GM23338 (cell line): ENCODE measurements around the gene MACROD1.

ENCODE experiments used
- CREB1 ChIP-seq: fragments of 250-450 bp; sonication (Bioruptor Pico); IDR thresholded peaks from 2 replicates; pipeline ENCODE4 v1.5.0; 2020; ENCODE audit warnings: low read depth, mild to moderate bottlenecking, moderate library complexity
- CTCF ChIP-seq, 2 experiments: fragments of 200-600 bp in 1 of 2; sonication (generic) in 1 of 2; conservative IDR thresholded peaks; 2 replicates each; pipeline versions ENCODE4 v1.5.1 to v1.6.1; 2016 to 2017; ENCODE audit warnings: antibody characterized with exemption in 2 of 2, low read depth in 2 of 2, mild to moderate bottlenecking in 2 of 2, moderate library complexity in 1 of 2
- ETS1 ChIP-seq: IDR thresholded peaks from 2 replicates; pipeline ENCODE4 v1.6.1; 2016; ENCODE audit warnings: antibody characterized with exemption
- EZH2 ChIP-seq: fragments of 200-600 bp; sonication (generic); IDR thresholded peaks from one replicate; pipeline ENCODE4 v1.8.0; 2017; ENCODE audit warnings: antibody characterized with exemption, mild to moderate bottlenecking, low read depth; ENCODE audit not compliant: unreplicated experiment
- EZH2phosphoT487 ChIP-seq: fragments of 200-600 bp; sonication (generic); IDR thresholded peaks from one replicate; pipeline ENCODE4 v1.8.1; 2018; ENCODE audit warnings: antibody characterized with exemption; ENCODE audit not compliant: unreplicated experiment
- JUNB ChIP-seq: IDR thresholded peaks from one replicate; pipeline ENCODE4 v1.6.1; 2016; ENCODE audit warnings: antibody characterized with exemption; ENCODE audit not compliant: unreplicated experiment
- NANOG ChIP-seq: IDR thresholded peaks from 2 replicates; pipeline ENCODE4 v1.6.1; 2016; ENCODE audit warnings: antibody characterized with exemption, borderline replicate concordance
- POLR2AphosphoS5 ChIP-seq: IDR thresholded peaks from 2 replicates; pipeline ENCODE4 v1.6.1; 2016; ENCODE audit warnings: antibody characterized with exemption, low read depth
- REST ChIP-seq: IDR thresholded peaks from one replicate; pipeline ENCODE4 v1.6.1; 2018; ENCODE audit warnings: antibody characterized with exemption; ENCODE audit not compliant: unreplicated experiment
- STAT1 ChIP-seq: IDR thresholded peaks from one replicate; pipeline ENCODE4 v1.6.1; 2016; ENCODE audit warnings: antibody characterized with exemption; ENCODE audit not compliant: unreplicated experiment
- ZNF114 ChIP-seq: fragments of 250-450 bp; sonication (Bioruptor Pico); IDR thresholded peaks from 2 replicates; pipeline ENCODE4 v1.5.0; 2020; ENCODE audit warnings: mild to moderate bottlenecking, moderate library complexity
- ZNF331 ChIP-seq: fragments of 250-450 bp; sonication (Bioruptor Pico); IDR thresholded peaks from 2 replicates; pipeline ENCODE4 v1.5.0; 2020; ENCODE audit warnings: low read depth, mild to moderate bottlenecking, moderate library complexity
- ZNF462 ChIP-seq: fragments of 250-450 bp; sonication (Bioruptor Pico); IDR thresholded peaks from 2 replicates; pipeline ENCODE4 v1.5.0; 2020; ENCODE audit warnings: mild to moderate bottlenecking, moderate library complexity

GRCh38 chr11:63999349-64000025 is 166.4 kb downstream of the MACROD1 start:
- peak; percentile 56; the same call in 1 of the 2 replicates for TF ChIP-seq POLR2AphosphoS5
- TF ChIP-seq CTCF (conservative IDR thresholded peaks at IDR 0.05; ENCODE audit: low read depth in 2 of 2) = 0 out of 4 replicates have a peak, but pooled peaks of 1 of the 2 experiments have one; percentile 4
- no peak for TF ChIP-seq REST
- no peak for TF ChIP-seq ETS1
- TF ChIP-seq ZNF114 (CRISPR knock-in tag) = no peak
- TF ChIP-seq EZH2 = no peak
- TF ChIP-seq CREB1 (CRISPR knock-in tag) = 0 out of 2 replicates have a peak, but pooled peaks have one; percentile 31
- TF ChIP-seq EZH2phosphoT487 = no peak
- no peak for TF ChIP-seq NANOG
- TF ChIP-seq STAT1 = no peak
- no peak for TF ChIP-seq ZNF331 (CRISPR knock-in tag)
- no peak for TF ChIP-seq JUNB
- TF ChIP-seq ZNF462 (CRISPR knock-in tag) = no peak
